ENCODE results near the gene SCAMP3.

The SCAMP3 gene

GRCh38 chr1:155208541-155209311 is 53.4 kb downstream of the SCAMP3 start, which contains the start of gene MTX1:
Gene MTX1 (plus strand): TSS chr1:155208695. CDS start chr1:155208805, 110 bp downstream.
- Mint-ChIP-seq H3K4me3 (peak within 1 kb of the TSS; percentile 93), H3K27me3 (ENCODE audit: low read depth, poor library complexity) (no peaks in the 10 kb centered on the region), H3K9me3 (no peaks in the 10 kb centered on the region), H3K4me1 (peaks cover 39% of the 10 kb centered on the region), H3K27ac (peak within 1 kb of the TSS; percentile 99), H3K36me3 (ENCODE audit: low read depth) (no peaks in the 10 kb centered on the region)
- no peak for TF ChIP-seq CTCF (IDR thresholded peaks at IDR 0.05)
- DNase-seq: peak; percentile 90

- TF ChIP-seq CTCF (IDR thresholded peaks at IDR 0.05): no peak
- Mint-ChIP-seq H3K4me3 (peak within 1 kb of the TSS; percentile 93), H3K9me3 (no peaks in the 10 kb centered on the region), H3K27me3 (ENCODE audit: low read depth, poor library complexity) (no peaks in the 10 kb centered on the region), H3K4me1 (peaks cover 39% of the 10 kb centered on the region), H3K27ac (peak within 1 kb of the TSS; percentile 99), H3K36me3 (ENCODE audit: low read depth) (peaks cover 5% of the 10 kb centered on the region)
- peak; percentile 52 for DNase-seq
Observed at GRCh38 chr1:155207806-155208540, 54.2 kb downstream of the SCAMP3 start, which contains the start of gene THBS3. Gene THBS3 (minus strand): TSS chr1:155207897. CDS start chr1:155207876, 21 bp downstream.

GRCh38 chr1:155206891-155207805 is 55.0 kb downstream of the SCAMP3 start:
- peak; percentile 74 for TF ChIP-seq CTCF (IDR thresholded peaks at IDR 0.05)
- Mint-ChIP-seq H3K4me3 (peak overlapping the region; percentile 93), H3K9me3 (no peaks in the 10 kb centered on the region), H3K4me1 (peaks cover 39% of the 10 kb centered on the region), H3K36me3 (ENCODE audit: low read depth) (peaks cover 5% of the 10 kb centered on the region), H3K27me3 (ENCODE audit: low read depth, poor library complexity) (no peaks in the 10 kb centered on the region), H3K27ac (peak overlapping the region; percentile 95)
- peak; percentile 90 for DNase-seq

Measured in nephron progenitor cell (in vitro differentiated cells).